GM12891 (cell line): ENCODE measurements around the gene IST1.

Experiments used
- POLR2A ChIP-seq: IDR thresholded peaks from 2 replicates; pipeline ENCODE4 v1.6.1; 2011; ENCODE audit warnings: low read depth, low read length, control low read depth
- TAF1 ChIP-seq: IDR thresholded peaks from 2 replicates; pipeline ENCODE4 v1.6.1; 2011; ENCODE audit warnings: low read depth, low read length, control low read depth

DNA sequence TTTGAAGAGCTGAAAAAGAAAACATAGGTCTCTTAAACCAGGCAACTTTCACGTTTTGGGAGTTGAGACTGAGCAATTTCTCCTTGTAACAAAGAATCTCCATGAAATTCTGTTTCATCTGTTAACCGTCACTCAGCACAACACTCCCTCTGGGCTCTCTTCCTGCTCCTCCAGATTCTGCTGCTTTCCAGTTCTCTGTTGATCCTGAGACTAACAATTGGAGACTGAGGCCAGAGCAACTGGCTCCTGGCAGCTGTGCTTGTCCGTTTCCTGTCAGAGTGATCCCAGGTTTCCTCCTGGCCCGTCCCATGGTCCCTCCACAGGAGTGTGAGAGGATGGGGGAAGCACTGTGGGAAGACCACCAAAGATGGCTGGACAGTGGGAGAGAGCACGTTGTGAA is 32.5 kb downstream of the IST1 start:
- no peak for TF ChIP-seq TAF1
- no peak for TF ChIP-seq POLR2A
